Body of pancreas (tissue), 4 donors: Measurements from ENCODE around the gene PARP12.

Source experiments
- CTCF ChIP-seq, 7 experiments: fragments of 450-650 bp in 4 of 7; fragments of 200-600 bp in 3 of 7; sonication (generic) in 3 of 7; IDR thresholded peaks; one replicate each; pipeline ENCODE4 v1.5.1; 2016 to 2019; ENCODE audit warnings: antibody characterized with exemption in 7 of 7
- POLR2A ChIP-seq, 3 donors: fragments of 450-650 bp; IDR thresholded peaks; one replicate each; pipeline ENCODE4 v1.6.1; 2016; ENCODE audit warnings: antibody characterized with exemption in 3 of 3, mild to moderate bottlenecking in 2 of 3

- TF ChIP-seq CTCF (IDR thresholded peaks at IDR 0.05) (no peak), POLR2A (IDR thresholded peaks at IDR 0.05) (no peak)
Measured at GRCh38 chr7:139990571-139991268, 72.0 kb downstream of the PARP12 start.
